ENCODE measurements around the gene UMAD1. TPM values are rescaled to one million over a fixed set of nuclear protein-coding genes. Genes with fewer than 3 reads are reported as not detected.

Gene UMAD1
- total RNA-seq, 1 donor from 2014 or later = 18.6 TPM

DNA sequence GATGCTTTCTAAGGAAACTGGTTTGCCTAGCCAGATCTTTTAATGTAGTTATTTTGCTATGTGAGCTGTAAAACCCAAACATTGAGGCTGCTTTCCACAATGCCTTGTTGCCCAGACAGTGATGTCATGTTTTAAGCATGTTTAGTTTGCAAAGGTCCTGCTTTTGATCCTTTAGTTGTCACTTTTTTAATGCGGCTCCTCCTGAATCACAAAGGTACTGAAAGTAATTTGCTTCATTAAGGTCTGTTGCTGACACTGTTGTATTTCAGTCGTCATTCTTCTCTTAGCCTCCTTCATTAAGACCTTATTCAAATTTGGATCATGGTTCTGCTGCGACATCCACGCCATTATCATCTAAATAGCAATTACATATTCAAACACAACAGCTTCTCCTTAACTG, 67.3 kb downstream of the UMAD1 start:
- intact Hi-C loops (cut with DNase I) = no loop called here
- DNase-seq (ENCODE audit: low spot score) = no peak
- no peak for ATAC-seq

- intact Hi-C loops (cut with DNase I) = no loop called here
- no peak for ATAC-seq
- no peak for DNase-seq (ENCODE audit: low spot score)
Observed at GRCh38 chr7:7709291-7709690, 68.7 kb downstream of the UMAD1 start.

DNA sequence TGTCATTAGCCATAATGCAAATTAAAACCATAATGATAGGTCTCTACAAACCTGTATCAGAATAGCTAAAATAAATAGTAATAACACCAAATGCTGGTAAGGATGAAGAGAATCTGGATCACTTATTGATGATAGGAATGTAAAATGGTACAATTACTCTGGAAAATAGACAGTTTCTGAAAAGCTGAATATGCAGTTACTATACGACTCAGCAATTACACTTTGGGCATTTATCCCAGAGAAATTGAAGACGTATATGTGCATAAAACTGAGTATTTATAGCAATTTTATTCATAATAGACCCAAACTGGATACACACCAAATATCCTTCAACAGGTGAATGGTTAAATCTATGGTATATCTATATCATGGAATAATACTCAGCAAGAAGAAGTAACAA, 69.9 kb downstream of the UMAD1 start:
- DNase-seq (ENCODE audit: low spot score) (no peak), ATAC-seq (no peak)
- intact Hi-C loops (cut with DNase I) = no loop called here

DNA sequence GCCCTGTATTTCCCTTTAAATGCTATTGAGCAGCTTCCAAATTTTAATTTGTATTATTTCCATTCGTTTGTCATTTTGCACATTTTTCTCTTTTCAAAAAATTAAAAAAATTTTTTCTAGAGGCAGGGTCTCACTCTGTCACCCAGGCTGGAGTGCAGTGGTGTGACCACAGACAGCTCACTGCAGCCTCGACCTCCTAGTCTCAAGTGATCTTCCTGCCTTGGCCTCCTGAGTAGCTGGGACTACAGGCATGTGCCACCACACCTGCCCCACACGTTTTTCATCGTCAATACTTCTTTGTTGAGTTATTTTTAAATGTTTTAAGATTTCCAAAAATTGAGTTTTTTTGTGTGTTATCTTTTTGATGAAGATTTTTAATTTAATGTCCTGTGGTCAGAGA, 73.2 kb downstream of the UMAD1 start:
- intact Hi-C loops (cut with DNase I) = no loop called here
- no peak for DNase-seq (ENCODE audit: low spot score)
- no peak for ATAC-seq

- DNase-seq (ENCODE audit: low spot score) (no peak), ATAC-seq (no peak)
- intact Hi-C loops (cut with DNase I) = no loop called here
Observed at GRCh38 chr7:7718492-7718891, 77.9 kb downstream of the UMAD1 start, which contains the start of gene RPA3. Gene RPA3, minus strand, starts transcription at chr7:7718607. Its CDS starts 78,189 bp downstream, at chr7:7640418.

DNA sequence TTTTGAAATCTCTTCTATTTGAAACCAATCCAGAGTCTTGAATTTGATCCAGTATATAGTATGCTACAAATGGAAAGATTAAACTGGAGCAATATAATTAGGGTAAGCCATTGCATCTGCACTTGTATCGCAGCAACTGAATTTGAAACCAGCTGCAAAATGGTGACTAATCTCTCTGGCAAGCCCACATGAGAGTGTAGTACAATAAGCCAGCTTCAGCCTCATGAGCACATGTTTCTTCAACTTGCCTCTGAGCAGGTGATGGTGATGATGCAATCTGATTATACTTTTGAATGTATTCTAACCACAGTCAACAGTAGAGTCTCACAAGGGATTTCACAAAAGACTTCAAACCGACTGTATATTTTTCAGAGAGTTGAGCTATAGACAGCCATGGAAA, 78.7 kb downstream of the UMAD1 start:
- intact Hi-C loops (cut with DNase I) = no loop called here
- no peak for DNase-seq (ENCODE audit: low spot score)
- peak; percentile 84 for ATAC-seq

DNA sequence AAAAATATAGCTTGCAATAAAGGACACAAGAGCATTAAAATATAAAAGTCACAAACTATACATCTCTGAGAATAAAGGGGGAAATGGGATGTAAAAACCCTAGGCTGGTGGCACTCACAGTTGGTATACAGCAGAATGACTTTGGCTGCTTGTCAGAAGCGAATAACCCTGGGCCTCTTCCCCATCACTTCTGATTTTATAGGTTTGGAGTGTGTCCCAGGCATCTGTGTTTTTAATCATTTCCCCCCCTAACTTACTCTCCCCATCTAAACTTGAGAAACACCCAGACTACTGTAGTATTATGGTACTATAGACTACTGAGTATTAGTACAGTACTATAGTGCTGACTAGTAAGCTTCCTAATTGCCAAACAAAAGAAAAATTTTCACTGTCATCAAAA, 79.6 kb downstream of the UMAD1 start:
- intact Hi-C loops (cut with DNase I) = no loop called here
- DNase-seq (ENCODE audit: low spot score) = no peak
- no peak for ATAC-seq

DNA sequence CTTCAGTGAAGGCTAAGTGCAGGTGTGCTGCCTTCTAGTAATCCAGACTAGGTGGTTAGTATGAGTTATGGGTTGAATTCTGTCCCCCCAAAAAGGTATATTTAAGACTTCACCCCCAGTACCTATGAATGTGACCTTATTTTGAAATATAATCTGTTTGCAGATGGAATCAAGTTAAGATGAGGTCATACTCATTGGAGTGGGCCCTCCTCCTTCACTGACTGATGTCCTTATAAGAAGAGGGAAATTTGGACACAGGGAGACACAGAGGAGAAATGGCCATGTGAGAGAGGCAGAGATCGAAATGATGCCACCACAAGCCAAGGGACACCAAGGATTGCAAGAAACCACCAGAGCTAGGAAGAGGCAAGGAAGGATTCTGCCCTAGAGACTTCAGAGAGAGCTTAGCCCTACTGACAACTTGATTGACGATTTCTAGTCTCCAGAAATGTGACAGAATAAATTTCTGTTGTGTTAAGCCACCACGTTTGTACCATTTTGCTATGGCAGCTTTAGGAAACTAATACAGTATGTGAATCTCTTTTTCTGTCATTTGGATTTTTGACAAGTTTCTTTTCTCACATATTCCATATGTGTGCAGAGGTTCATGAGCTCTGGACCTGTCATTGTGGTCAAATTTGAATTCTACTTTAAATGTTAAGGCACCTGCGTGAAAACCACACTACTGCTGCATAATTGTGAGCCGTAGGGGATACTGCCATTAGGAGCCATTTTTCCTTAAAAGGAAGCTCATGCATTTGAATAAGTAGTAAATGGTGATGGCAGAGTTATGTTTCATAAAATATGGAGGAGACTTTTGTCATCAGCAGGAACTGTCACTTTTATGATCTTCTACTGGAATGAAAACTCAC, 80.4 kb downstream of the UMAD1 start:
- intact Hi-C loops (cut with DNase I) = no loop called here
- no peak for ATAC-seq

GRCh38 chr7:7731732-7732131, 91.2 kb downstream of the UMAD1 start:
- intact Hi-C loops (cut with DNase I) = no loop called here
- ATAC-seq (no peak), DNase-seq (ENCODE audit: low spot score) (no peak)

More for the DNA sequence above, 80.4 kb downstream of the UMAD1 start:
- no peak for DNase-seq (ENCODE audit: low spot score)

- peak; percentile 62 for ATAC-seq
- intact Hi-C loops (cut with DNase I) = no loop called here
- no peak for DNase-seq (ENCODE audit: low spot score)
Observed at GRCh38 chr7:7732621-7733281, 92.2 kb downstream of the UMAD1 start.

DNA sequence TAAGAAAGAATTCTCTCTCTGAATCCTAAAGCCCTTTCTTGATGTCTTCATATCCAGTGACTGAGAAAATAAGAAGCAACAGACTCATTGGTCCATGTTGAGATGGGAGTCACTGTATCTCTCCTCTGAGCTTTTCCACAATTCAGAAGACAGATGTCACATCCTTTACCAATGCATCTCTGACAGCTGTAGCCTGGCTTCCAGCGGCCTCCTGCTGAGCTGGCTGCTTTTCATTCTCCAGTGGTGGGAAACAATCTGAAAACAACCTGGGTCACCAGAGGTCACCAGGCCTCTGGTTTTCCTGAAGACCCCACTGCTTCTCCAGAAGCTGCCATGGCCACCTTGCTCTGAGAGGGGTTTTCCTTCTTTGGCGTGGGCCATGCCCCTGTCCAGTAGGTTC, 96.1 kb downstream of the UMAD1 start:
- intact Hi-C loops (cut with DNase I) = no loop called here
- DNase-seq (ENCODE audit: low spot score) = no peak

GRCh38 chr7:7737674-7738073, 97.1 kb downstream of the UMAD1 start:
- intact Hi-C loops (cut with DNase I) = no loop called here
- DNase-seq (ENCODE audit: low spot score) (no peak), ATAC-seq (no peak)

More for the DNA sequence above, 96.1 kb downstream of the UMAD1 start:
- no peak for ATAC-seq

GRCh38 chr7:7738177-7738576, 97.6 kb downstream of the UMAD1 start:
- intact Hi-C loops (cut with DNase I) = no loop called here
- DNase-seq (ENCODE audit: low spot score) (no peak), ATAC-seq (peak; percentile 44)

DNA sequence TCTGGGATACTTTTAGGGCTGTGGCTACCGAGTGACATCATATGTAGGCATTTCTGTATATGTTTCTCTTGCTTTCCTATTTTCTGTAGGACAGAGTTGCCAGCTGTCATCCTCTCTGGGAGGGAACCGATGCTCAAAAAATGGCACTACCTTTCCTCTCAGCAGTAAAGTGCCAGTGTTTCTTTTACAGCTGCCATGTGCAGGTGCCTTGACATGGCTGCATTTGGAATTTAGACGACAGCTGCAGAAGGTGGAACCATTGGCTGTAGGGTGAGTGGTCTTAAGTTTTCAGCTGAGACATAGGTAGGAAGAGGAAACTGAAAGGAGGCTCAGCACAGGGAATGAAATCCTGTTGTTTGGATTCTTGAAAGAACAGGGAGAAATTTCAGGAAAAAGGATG, 98.1 kb downstream of the UMAD1 start:
- ATAC-seq (no peak), DNase-seq (ENCODE audit: low spot score) (no peak)
- intact Hi-C loops (cut with DNase I) = no loop called here

DNA sequence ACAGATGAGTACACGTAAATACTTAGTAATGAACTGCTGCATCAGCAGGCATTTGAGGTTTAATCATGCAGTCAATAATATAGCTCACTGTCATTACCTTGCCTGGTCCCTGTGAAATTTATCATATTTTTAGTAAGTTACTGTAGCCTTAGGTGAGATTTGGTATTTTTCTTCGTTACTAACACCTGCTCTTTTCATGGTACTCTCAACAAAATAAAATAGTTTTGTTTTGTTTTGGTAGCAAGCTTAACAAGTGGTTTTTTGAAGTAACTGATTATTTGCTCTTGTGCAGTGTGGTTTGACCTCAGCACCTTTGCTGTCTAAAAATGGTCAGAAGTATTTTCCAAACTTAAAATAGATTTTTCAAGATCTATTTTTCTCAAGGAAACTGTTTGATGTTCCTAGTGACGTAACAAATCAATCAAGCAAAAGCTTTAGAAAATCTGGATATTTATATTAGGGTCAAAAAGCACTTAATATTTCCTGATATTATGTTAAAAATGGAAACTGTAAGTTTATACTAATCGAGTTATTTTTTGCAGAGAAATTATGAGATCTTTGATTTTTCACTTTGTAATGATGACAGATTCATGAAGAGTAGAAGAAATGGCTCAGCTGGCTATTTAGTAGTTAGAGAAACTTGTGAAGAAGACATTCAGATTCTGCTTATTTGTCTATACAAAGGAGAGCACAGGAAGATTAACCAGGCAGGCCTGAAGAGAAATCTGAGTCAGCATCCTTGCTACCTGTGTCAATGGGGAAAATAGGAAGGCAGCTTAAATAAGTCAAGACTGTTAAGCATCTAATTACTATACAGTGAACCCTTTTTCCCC, 98.9 kb downstream of the UMAD1 start:
- DNase-seq (ENCODE audit: low spot score) (no peak), ATAC-seq (no peak)
- intact Hi-C loops (cut with DNase I) = no loop called here

GRCh38 chr7:7740037-7740355, 99.4 kb downstream of the UMAD1 start:
- ATAC-seq = no peak
- intact Hi-C loops (cut with DNase I) = no loop called here
- DNase-seq (ENCODE audit: low spot score) = no peak

GRCh38 chr7:7742223-7742622, 101.7 kb downstream of the UMAD1 start:
- DNase-seq (ENCODE audit: low spot score) (no peak), ATAC-seq (no peak)
- intact Hi-C loops (cut with DNase I) = no loop called here

DNA sequence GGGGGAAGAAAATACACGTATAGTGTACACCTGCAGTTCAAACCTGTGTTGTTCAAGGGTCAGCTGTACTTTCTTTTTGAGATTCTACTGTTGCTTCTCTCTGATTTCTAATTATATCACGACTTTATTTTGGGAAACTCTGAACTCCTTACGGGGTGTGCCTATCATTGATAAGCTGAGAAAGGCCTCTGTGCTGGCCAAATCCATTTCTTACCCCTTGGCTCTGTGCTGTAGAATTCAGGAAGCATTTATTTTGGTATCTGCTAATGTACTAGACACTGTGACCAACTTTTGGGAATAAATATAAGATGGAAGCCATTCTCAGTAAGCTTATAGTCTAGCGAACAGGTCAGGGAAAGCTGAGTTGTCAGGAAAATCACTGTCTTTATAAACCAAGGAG, 104.7 kb downstream of the UMAD1 start:
- ATAC-seq (no peak), DNase-seq (ENCODE audit: low spot score) (no peak)
- intact Hi-C loops (cut with DNase I) = no loop called here

DNA sequence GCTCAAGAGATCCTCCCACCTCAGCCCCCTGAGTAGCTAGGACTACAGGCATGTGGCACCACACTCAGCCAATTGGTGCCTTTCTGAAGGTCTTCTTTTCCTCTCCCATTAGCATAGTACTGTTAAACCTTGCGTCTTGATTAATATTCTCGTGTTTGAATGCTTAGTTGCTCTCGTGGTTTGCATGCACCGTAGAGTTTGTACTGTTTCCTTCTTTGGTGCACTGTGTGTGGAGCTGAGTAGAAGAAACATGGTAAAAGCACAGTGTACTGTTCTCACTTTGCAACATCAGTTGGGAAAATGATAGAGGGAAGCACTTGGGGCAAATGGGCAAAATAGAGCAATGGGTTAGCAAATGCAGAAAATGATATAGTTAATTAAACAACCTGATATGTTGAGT, 105.4 kb downstream of the UMAD1 start:
- DNase-seq (ENCODE audit: low spot score) (no peak), ATAC-seq (no peak)
- intact Hi-C loops (cut with DNase I) = no loop called here

DNA sequence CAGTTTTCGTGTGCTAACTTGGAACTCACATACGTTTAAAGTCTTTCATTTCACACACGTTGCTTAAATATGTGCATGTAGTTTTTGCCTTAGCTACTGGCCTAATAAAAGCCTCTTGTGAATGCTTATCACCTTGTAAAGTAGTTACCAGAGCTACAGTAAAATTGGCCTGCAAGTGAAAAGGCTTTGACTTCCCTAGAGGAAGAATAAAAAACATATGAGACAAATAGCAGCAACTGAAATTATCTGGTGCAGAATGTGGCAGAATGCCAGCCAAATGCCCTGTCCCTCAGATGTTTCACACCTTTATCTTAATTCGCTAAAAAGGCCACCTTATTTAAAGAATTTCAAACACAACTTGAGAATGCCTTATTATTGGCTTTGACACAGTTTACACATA, 105.9 kb downstream of the UMAD1 start:
- ATAC-seq = no peak
- intact Hi-C loops (cut with DNase I) = no loop called here

More for the DNA sequence above, 105.9 kb downstream of the UMAD1 start:
- no peak for DNase-seq (ENCODE audit: low spot score)

Data from sciatic nerve (tissue), 2 donors.